GM12878 (cell line): ENCODE measurements around the gene PPP1R12B. TPM values are rescaled to one million over a fixed set of nuclear protein-coding genes. Genes with fewer than 3 reads are reported as not detected.

Experiments
- ATAC-seq: fragments of 200-7000 bp; cut with Tn5 transposase; 3 replicates; pipeline ENCODE4 v1.9.1; 2020; ENCODE audit warnings: mild to moderate bottlenecking, moderate library complexity
- BruUV-seq: library from RNA; stranded (reverse); fragments of 400-500 nt; replicated peaks from 2 replicates; lab custom pipeline; 2021; lab: Mats Ljungman, UMichigan
- CTCF ChIA-PET: fragments of 300-600 bp; sonication (Branson Sonifier 250); formaldehyde crosslinking; extraction: SDS; loops from one replicate; lab custom pipeline; 2021; ENCODE audit warnings: inconsistent platforms; lab: Yijun Ruan, JAX
- POLR2A ChIA-PET: fragments of 350-600 bp; formaldehyde crosslinking; extraction: SDS; loops from one replicate; lab custom pipeline; 2021; ENCODE audit warnings: inconsistent platforms; lab: Charles Lee
- RAD21 ChIA-PET: fragments of 300-600 bp; sonication (Branson Sonifier 250); formaldehyde crosslinking; loops from one replicate; lab custom pipeline; 2023; ENCODE audit warnings: antibody characterized with exemption; ENCODE audit not compliant: unreplicated experiment; lab: Charles Lee
- SMC1A ChIA-PET: fragments of 300-600 bp; sonication (Branson Sonifier 250); formaldehyde crosslinking; loops from one replicate; lab custom pipeline; 2023; ENCODE audit not compliant: unreplicated experiment, uncharacterized antibody; lab: Charles Lee
- DNase-seq: peaks from one replicate; pipeline ENCODE4 v3.0.0-alpha.2; 2011; ENCODE audit warnings: low read depth, low spot score
- FAIRE-seq: peaks from 3 replicates; lab custom pipeline; 2011; peaks lifted over from hg19 to GRCh38; lab: Jason Lieb, UNC
- H2AFZ ChIP-seq: 2 replicates; pipeline ENCODE4 v1.6.0; 2011; ENCODE audit warnings: low read depth, low read length, control low read depth; ENCODE audit not compliant: control insufficient read depth
- H3K27ac ChIP-seq: 2 replicates; pipeline ENCODE4 v1.5.1; 2011; ENCODE audit warnings: control low read depth; ENCODE audit not compliant: control insufficient read depth, insufficient read depth
- H3K27me3 ChIP-seq, 2 experiments: replicated peaks in 1 of 2; 2 replicates each; pipeline versions ENCODE4 v1.6.0 to v1.6.1; 2011; ENCODE audit warnings: low read length in 1 of 2; ENCODE audit not compliant: control insufficient read depth in 2 of 2, insufficient read depth in 2 of 2
- H3K36me3 ChIP-seq, 2 experiments: 2 replicates each; pipeline ENCODE4 v1.5.1; 2011; ENCODE audit warnings: low read length in 1 of 2; ENCODE audit not compliant: control insufficient read depth in 2 of 2, insufficient read depth in 2 of 2
- H3K4me1 ChIP-seq: 2 replicates; pipeline ENCODE4 v1.6.1; 2011; ENCODE audit warnings: mild to moderate bottlenecking, low read length, moderate library complexity, mixed read lengths; ENCODE audit not compliant: control insufficient read depth, insufficient read depth
- H3K4me2 ChIP-seq: 2 replicates; pipeline ENCODE4 v1.6.0; 2011; ENCODE audit warnings: control low read depth; ENCODE audit not compliant: control insufficient read depth, insufficient read depth
- H3K4me3 ChIP-seq: fragments of 200-600 bp; sonication (generic); 2 replicates; pipeline ENCODE4 v1.5.1; 2016
- H3K79me2 ChIP-seq: 2 replicates; pipeline ENCODE4 v1.6.0; 2011; ENCODE audit warnings: low read length; ENCODE audit not compliant: control insufficient read depth, insufficient read depth
- H3K9ac ChIP-seq: 2 replicates; pipeline ENCODE4 v1.8.0; 2011; ENCODE audit warnings: low read length, control low read depth, mixed read lengths; ENCODE audit not compliant: control insufficient read depth, insufficient read depth
- H3K9me3 ChIP-seq: replicated peaks from 3 replicates; pipeline ENCODE4 v1.5.1; 2011; ENCODE audit warnings: mild to moderate bottlenecking, low read length; ENCODE audit not compliant: control insufficient read depth, insufficient read depth
- H4K20me1 ChIP-seq: 2 replicates; pipeline ENCODE4 v1.6.0; 2011; ENCODE audit not compliant: control insufficient read depth, insufficient read depth
- EZH2 ChIP-seq: IDR thresholded peaks from 2 replicates; pipeline ENCODE4 v1.6.1; 2012; ENCODE audit warnings: low read depth, mild to moderate bottlenecking, control low read depth, inconsistent platforms, low read length, borderline replicate concordance; ENCODE audit not compliant: control insufficient read depth
- KLF5 ChIP-seq: fragments of 450-650 bp; IDR thresholded peaks from 2 replicates; pipeline ENCODE4 v1.6.1; 2014; ENCODE audit warnings: mild to moderate bottlenecking; ENCODE audit not compliant: partially characterized antibody
- POU2F2 ChIP-seq: IDR thresholded peaks from 3 replicates; pipeline ENCODE4 v1.6.1; 2011; ENCODE audit warnings: low read depth, mild to moderate bottlenecking, low read length, borderline replicate concordance
- WGBS: methylation state at CpG from one replicate; pipeline ENCODE4 v1.1.6; 2016; ENCODE audit warnings: low lambda C conversion rate; ENCODE audit not compliant: insufficient replicate concordance, insufficient coverage; ENCODE audit errors: missing lambda C conversion rate; 5-methylcytosine and 5-hydroxymethylcytosine counted together
- in situ Hi-C: fragments of 300-500 bp; cut with MboI; formaldehyde crosslinking; loops from 9 replicates; pipeline ENCODE4 v1.14.3; 2018; ENCODE audit warnings: mixed read lengths
- intact Hi-C: fragments of 100-400 bp; cut with micrococcal nuclease; formaldehyde crosslinking; loops from one replicate; pipeline ENCODE4 v1.14.2; 2022; ENCODE audit not compliant: unreplicated experiment
- polyA plus RNA-seq, 11 experiments: library from polyadenylated mRNA; depleted of rRNA in 4 of 11; unstranded in 6 of 11; stranded (reverse) in 5 of 11; fragments of >200 nt; fragmentation: Nextera tagmentation in 4 of 11; fragmentation: Illumina TruSeq in 1 of 11; extraction: Ambion mirVana in 4 of 11; extraction: Trizol in 1 of 11; gene quantifications; 1 replicate in 1 of 11; 2 replicates in 10 of 11; pipeline versions ENCODE4 v1.2.1 to v1.2.3, GENCODE V29; 2011 to 2016; ENCODE audit warnings: inconsistent platforms in 2 of 11, missing spikeins in 2 of 11, low read depth in 1 of 11
- total RNA-seq, 4 experiments: library from RNA; depleted of rRNA in 3 of 4; stranded (reverse); fragments of >200 nt in 3 of 4; fragmentation: Illumina TruSeq in 1 of 4; extraction: Trizol in 1 of 4; gene quantifications; 2 replicates each; pipeline versions ENCODE4 v1.2.1 to v1.2.3, GENCODE V29; 2013 to 2021
- TF ChIP-seq, protein P1 (sequence below): fragments of 450-650 bp; IDR thresholded peaks from 2 replicates; pipeline ENCODE4 v1.6.1; 2016; ENCODE audit warnings: mild to moderate bottlenecking
- TF ChIP-seq, protein P2 (sequence below): fragments of 450-650 bp; conservative IDR thresholded peaks from 2 replicates; pipeline ENCODE4 v1.6.1; 2017; ENCODE audit warnings: mild to moderate bottlenecking, moderate library complexity

PPP1R12B gene
- total and polyA plus RNA-seq, 10 of the 15 experiments (the other 5 are each of a cell fraction or from before 2014, with no cell fraction given): 0.29 to 9.4 (median 4.7) TPM

DNA sequence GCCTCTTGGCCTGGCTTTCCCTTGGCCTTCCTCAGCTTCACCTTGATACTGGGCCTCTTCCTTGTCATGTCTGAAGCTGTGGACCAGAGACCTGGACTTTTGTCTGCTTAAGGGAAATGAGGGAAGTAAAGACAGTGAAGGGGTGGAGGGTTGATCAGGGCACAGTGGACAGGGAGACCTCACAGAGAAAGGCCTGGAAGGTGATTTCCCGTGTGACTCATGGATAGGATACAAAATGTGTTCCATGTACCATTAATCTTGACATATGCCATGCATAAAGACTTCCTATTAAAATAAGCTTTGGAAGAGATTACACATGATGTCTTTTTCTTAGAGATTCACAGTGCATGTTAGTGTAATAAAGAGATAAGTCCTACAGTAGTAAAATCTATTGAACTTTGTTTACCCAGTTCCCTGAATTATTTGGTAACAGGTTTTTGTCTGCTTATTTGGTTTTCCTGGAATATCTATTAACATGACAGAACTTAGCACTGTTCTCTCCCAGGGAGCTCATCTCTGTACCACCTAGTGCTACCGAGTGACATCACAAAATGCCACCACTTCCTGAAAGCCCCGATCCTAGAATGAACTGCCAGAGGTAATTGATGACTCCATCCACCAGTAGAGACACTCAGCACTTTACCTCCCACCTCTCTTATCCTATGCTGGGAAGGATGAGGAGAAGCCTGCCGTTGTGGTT is 29.0 kb upstream of the PPP1R12B start:
- POLR2A ChIA-PET: no interaction called here
- Histone ChIP-seq H3K79me2 (no peaks in the 10 kb centered on the region), H3K4me3 (no peak overlapping the region), H3K9me3 (no peaks in the 10 kb centered on the region), H3K36me3 (no peaks in the 10 kb centered on the region), H4K20me1 (no peaks in the 10 kb centered on the region), H3K9ac (no peak overlapping the region), H3K4me2 (no peak overlapping the region), H2AFZ (no peak overlapping the region), H3K27ac (no peak overlapping the region), H3K27me3 (0 out of 4 replicates have a peak, but pooled peaks cover 0 to 1% of the 10 kb centered on the region in 2 experiments), H3K4me1 (no peaks in the 10 kb centered on the region)
- DNase-seq (no peak), ATAC-seq (0 out of 3 replicates have a peak, but pooled peaks have one; percentile 13), FAIRE-seq (no peak)
- intact Hi-C loops: no loop called here
- WGBS: 3% methylated on average over 4 of the region's 4 CpGs
- SMC1A ChIA-PET: interaction anchor here (0.8 to 0.9 kb wide), 2 partner anchors 29 to 117 kb away, joined by 3 to 4 read pairs; no protein-coding TSS in a partner anchor
- TF ChIP-seq, protein P1, sequence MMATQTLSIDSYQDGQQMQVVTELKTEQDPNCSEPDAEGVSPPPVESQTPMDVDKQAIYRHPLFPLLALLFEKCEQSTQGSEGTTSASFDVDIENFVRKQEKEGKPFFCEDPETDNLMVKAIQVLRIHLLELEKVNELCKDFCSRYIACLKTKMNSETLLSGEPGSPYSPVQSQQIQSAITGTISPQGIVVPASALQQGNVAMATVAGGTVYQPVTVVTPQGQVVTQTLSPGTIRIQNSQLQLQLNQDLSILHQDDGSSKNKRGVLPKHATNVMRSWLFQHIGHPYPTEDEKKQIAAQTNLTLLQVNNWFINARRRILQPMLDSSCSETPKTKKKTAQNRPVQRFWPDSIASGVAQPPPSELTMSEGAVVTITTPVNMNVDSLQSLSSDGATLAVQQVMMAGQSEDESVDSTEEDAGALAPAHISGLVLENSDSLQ: peak; percentile 25; the same call in 1 of the 2 replicates
- no peak for TF ChIP-seq EZH2
- in situ Hi-C loops: no loop called here
- CTCF ChIA-PET: interaction anchor here (0.8 to 1.4 kb wide), 3 partner anchors 127 to 396 kb away, joined by 3 to 9 read pairs (median 3); partner anchors contain the start of gene LGR6
- RAD21 ChIA-PET: no interaction called here
- no TSS peak for BruUV-seq

DNA sequence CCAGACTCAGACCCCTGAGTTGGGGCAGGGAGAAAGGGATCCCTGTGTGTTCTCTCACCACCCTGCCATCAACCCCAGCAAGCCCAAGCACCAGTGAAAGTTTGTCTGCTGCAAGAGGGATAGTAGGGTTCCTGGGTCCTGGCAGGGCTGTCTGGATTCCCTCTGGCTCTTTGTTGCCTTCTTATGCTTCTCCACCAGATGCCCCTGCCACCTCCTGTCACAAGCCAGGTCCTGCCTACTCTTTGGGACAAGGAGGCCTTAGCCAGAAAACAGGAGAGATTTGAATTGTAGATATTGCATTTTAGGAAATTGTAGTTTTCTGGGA is 28.5 kb upstream of the PPP1R12B start:
- TF ChIP-seq, protein P2, sequence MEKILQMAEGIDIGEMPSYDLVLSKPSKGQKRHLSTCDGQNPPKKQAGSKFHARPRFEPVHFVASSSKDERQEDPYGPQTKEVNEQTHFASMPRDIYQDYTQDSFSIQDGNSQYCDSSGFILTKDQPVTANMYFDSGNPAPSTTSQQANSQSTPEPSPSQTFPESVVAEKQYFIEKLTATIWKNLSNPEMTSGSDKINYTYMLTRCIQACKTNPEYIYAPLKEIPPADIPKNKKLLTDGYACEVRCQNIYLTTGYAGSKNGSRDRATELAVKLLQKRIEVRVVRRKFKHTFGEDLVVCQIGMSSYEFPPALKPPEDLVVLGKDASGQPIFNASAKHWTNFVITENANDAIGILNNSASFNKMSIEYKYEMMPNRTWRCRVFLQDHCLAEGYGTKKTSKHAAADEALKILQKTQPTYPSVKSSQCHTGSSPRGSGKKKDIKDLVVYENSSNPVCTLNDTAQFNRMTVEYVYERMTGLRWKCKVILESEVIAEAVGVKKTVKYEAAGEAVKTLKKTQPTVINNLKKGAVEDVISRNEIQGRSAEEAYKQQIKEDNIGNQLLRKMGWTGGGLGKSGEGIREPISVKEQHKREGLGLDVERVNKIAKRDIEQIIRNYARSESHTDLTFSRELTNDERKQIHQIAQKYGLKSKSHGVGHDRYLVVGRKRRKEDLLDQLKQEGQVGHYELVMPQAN: no peak
- TF ChIP-seq POU2F2 (no peak), KLF5 (no peak)
- FAIRE-seq (no peak), DNase-seq (no peak), ATAC-seq (no peak)
- H3K27me3 ChIP-seq: no peaks in the 10 kb centered on the region
- H3K9me3 ChIP-seq: no peaks in the 10 kb centered on the region
- no TSS peak for BruUV-seq
- ChIA-PET SMC1A (interaction anchor here (0.8 to 0.9 kb wide), 2 partner anchors 30 to 118 kb away, joined by 3 to 4 read pairs; no protein-coding TSS in a partner anchor), RAD21 (no interaction called here), CTCF (interaction anchor here (0.8 to 1.4 kb wide), 3 partner anchors 127 to 395 kb away, joined by 3 to 9 read pairs (median 3); partner anchors contain the start of gene LGR6), POLR2A (no interaction called here)
- H3K27ac ChIP-seq: no peak overlapping the region
- H3K4me3 ChIP-seq: no peak overlapping the region
- no peak overlapping the region for H3K9ac ChIP-seq
- no peaks in the 10 kb centered on the region for H3K4me1 ChIP-seq
- H2AFZ ChIP-seq: no peak overlapping the region
- intact Hi-C loops: no loop called here
- no peaks in the 10 kb centered on the region for H3K36me3 ChIP-seq
- H4K20me1 ChIP-seq: no peaks in the 10 kb centered on the region
- in situ Hi-C loops: no loop called here
- no peak overlapping the region for H3K4me2 ChIP-seq
- H3K79me2 ChIP-seq: no peaks in the 10 kb centered on the region
